ENCODE data around the gene AKR1A1. TPM values are rescaled to one million over a fixed set of nuclear protein-coding genes. Genes with fewer than 3 reads are reported as not detected.
"Not testable (repeated sequence)": the region's sequence is repeated elsewhere in the genome, so short reads cannot be mapped to it uniquely, and the experiment has no call there.

The AKR1A1 gene
- total and polyA plus RNA-seq, 2 experiments from 2014 or later = 186 to 271 TPM

- Histone ChIP-seq H3K27me3 (no peaks in the 10 kb centered on the region), H3K36me3 (replicated peaks; ENCODE audit: insufficient read depth, low read depth) (no peaks in the 10 kb centered on the region), H3K9me2 (replicated peaks; ENCODE audit: insufficient read depth) (no peaks in the 10 kb centered on the region), H3K4me2 (no peak overlapping the region), H3K9me3 (ENCODE audit: low read depth) (no peaks in the 10 kb centered on the region), H2AFZ (no peak overlapping the region), H3K4me3 (no peak overlapping the region), H3K4me1 (ENCODE audit: insufficient read depth) (peaks cover 14% of the 10 kb centered on the region), H4K20me1 (ENCODE audit: insufficient read depth, poor library complexity, severe bottlenecking) (no peaks in the 10 kb centered on the region), H3K27ac (no peak overlapping the region), H3K79me2 (no peaks in the 10 kb centered on the region)
- WGBS (ENCODE audit: low lambda C conversion rate, missing lambda C conversion rate) = 76% methylated on average over 9 of the region's 9 CpGs
- TF ChIP-seq CTCF (IDR thresholded peaks at IDR 0.05; ENCODE audit: poor library complexity) (no peak), EZH2phosphoT487 (IDR thresholded peaks at IDR 0.05; ENCODE audit: low read depth, severe bottlenecking, unreplicated experiment) (no peak), EZH2 (IDR thresholded peaks at IDR 0.05; ENCODE audit: borderline replicate concordance) (no peak)
- DNase-seq (ENCODE audit: low spot score) = no peak
These were observed 40.3 kb upstream of the AKR1A1 start for GRCh38 chr1:45510036-45510971.

GRCh38 chr1:45510972-45511527 lies 39.6 kb upstream of the AKR1A1 start:
- no peak overlapping the region for H3K4me2 ChIP-seq
- H2AFZ ChIP-seq = no peak overlapping the region
- H3K4me1 ChIP-seq (ENCODE audit: insufficient read depth) = peaks cover 20% of the 10 kb centered on the region
- H3K27me3 ChIP-seq = no peaks in the 10 kb centered on the region
- H3K4me3 ChIP-seq = no peak overlapping the region
- no peaks in the 10 kb centered on the region for H3K9me2 ChIP-seq (replicated peaks; ENCODE audit: insufficient read depth)
- no peaks in the 10 kb centered on the region for H3K9me3 ChIP-seq (ENCODE audit: low read depth)
- H3K79me2 ChIP-seq = peaks cover 3% of the 10 kb centered on the region
- no peak for DNase-seq (ENCODE audit: low spot score)
- H4K20me1 ChIP-seq (ENCODE audit: insufficient read depth, poor library complexity, severe bottlenecking) = no peaks in the 10 kb centered on the region
- no peaks in the 10 kb centered on the region for H3K36me3 ChIP-seq (replicated peaks; ENCODE audit: insufficient read depth, low read depth)
- no peak overlapping the region for H3K27ac ChIP-seq
- no peak for TF ChIP-seq CTCF (IDR thresholded peaks at IDR 0.05; ENCODE audit: poor library complexity)
- no peak for TF ChIP-seq EZH2 (IDR thresholded peaks at IDR 0.05; ENCODE audit: borderline replicate concordance)
- TF ChIP-seq EZH2phosphoT487 (IDR thresholded peaks at IDR 0.05; ENCODE audit: low read depth, severe bottlenecking, unreplicated experiment) = no peak
- 100% methylated on average over 4 of the region's 4 CpGs for WGBS (ENCODE audit: low lambda C conversion rate, missing lambda C conversion rate)

GRCh38 chr1:45512641-45513054 lies 38.0 kb upstream of the AKR1A1 start:
- Histone ChIP-seq H2AFZ (no peak overlapping the region), H3K9me3 (ENCODE audit: low read depth) (no peaks in the 10 kb centered on the region), H4K20me1 (ENCODE audit: insufficient read depth, poor library complexity, severe bottlenecking) (no peaks in the 10 kb centered on the region), H3K27me3 (no peaks in the 10 kb centered on the region), H3K27ac (no peak overlapping the region), H3K36me3 (replicated peaks; ENCODE audit: insufficient read depth, low read depth) (no peaks in the 10 kb centered on the region), H3K4me1 (ENCODE audit: insufficient read depth) (peaks cover 22% of the 10 kb centered on the region), H3K9me2 (replicated peaks; ENCODE audit: insufficient read depth) (no peaks in the 10 kb centered on the region), H3K4me3 (no peak overlapping the region), H3K4me2 (no peak overlapping the region), H3K79me2 (peaks cover 10% of the 10 kb centered on the region)
- peak; percentile 83 for DNase-seq (ENCODE audit: low spot score)
- 82% methylated on average over 1 of the region's 1 CpG for WGBS (ENCODE audit: low lambda C conversion rate, missing lambda C conversion rate)
- peak; percentile 69 for TF ChIP-seq CTCF (IDR thresholded peaks at IDR 0.05; ENCODE audit: poor library complexity)
- TF ChIP-seq EZH2phosphoT487 (IDR thresholded peaks at IDR 0.05; ENCODE audit: low read depth, severe bottlenecking, unreplicated experiment) = no peak

GRCh38 chr1:45513532-45514260 lies 36.9 kb upstream of the AKR1A1 start:
- not testable (repeated sequence) for H3K36me3 ChIP-seq (replicated peaks; ENCODE audit: insufficient read depth, low read depth); H3K9me2 ChIP-seq (replicated peaks; ENCODE audit: insufficient read depth); H3K9me3 ChIP-seq (ENCODE audit: low read depth); H3K4me3 ChIP-seq; H3K4me2 ChIP-seq; H2AFZ ChIP-seq; DNase-seq (ENCODE audit: low spot score); H3K27me3 ChIP-seq; H4K20me1 ChIP-seq (ENCODE audit: insufficient read depth, poor library complexity, severe bottlenecking)
- Histone ChIP-seq H3K4me1 (ENCODE audit: insufficient read depth) (peaks cover 22% of the 10 kb centered on the region), H3K27ac (peak overlapping the region; percentile 67), H3K79me2 (peaks cover 17% of the 10 kb centered on the region)
- WGBS (ENCODE audit: low lambda C conversion rate, missing lambda C conversion rate) = 50% methylated on average over 9 of the region's 9 CpGs

Measured in hepatocyte (in vitro differentiated cells).